Measurements from ENCODE around the gene FGF5.

The FGF5 gene

GRCh38 chr4:80322716-80323115 is 56.3 kb downstream of the FGF5 start:
- TF ChIP-seq GATA2 (IDR thresholded peaks at IDR 0.05; ENCODE audit: low read depth, low read length) (no peak), GATA3 (IDR thresholded peaks at IDR 0.05; ENCODE audit: low read depth, low read length) (no peak)

DNA sequence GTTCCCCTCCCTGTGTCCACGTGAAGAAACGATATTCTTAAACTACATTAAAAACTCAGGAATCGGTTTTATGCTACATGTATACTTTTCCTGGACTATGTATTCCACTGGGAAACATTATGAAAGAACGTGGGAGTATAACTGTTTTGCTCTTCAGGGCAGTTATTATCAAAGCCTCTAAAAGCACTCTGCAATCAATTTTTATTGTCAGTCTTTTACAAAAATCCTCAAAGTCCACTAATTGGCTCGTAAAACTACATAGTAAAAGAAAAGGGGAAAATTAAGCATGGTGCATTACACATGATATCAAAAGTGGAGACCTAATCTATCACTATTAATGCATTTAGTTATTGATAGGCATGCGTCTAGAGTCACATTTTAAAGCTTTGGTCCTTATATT is 57.7 kb downstream of the FGF5 start:
- TF ChIP-seq GATA2 (IDR thresholded peaks at IDR 0.05; ENCODE audit: low read depth, low read length) (no peak), GATA3 (IDR thresholded peaks at IDR 0.05; ENCODE audit: low read depth, low read length) (no peak)

- TF ChIP-seq GATA2 (IDR thresholded peaks at IDR 0.05; ENCODE audit: low read depth, low read length) (no peak), GATA3 (IDR thresholded peaks at IDR 0.05; ENCODE audit: low read depth, low read length) (no peak)
Observed at GRCh38 chr4:80331693-80332092, 65.2 kb downstream of the FGF5 start.

GRCh38 chr4:80333121-80333520 is 66.7 kb downstream of the FGF5 start:
- TF ChIP-seq GATA2 (IDR thresholded peaks at IDR 0.05; ENCODE audit: low read depth, low read length) = no peak
- TF ChIP-seq GATA3 (IDR thresholded peaks at IDR 0.05; ENCODE audit: low read depth, low read length) = no peak

GRCh38 chr4:80334568-80334967 is 68.1 kb downstream of the FGF5 start:
- TF ChIP-seq GATA2 (IDR thresholded peaks at IDR 0.05; ENCODE audit: low read depth, low read length) (no peak), GATA3 (IDR thresholded peaks at IDR 0.05; ENCODE audit: low read depth, low read length) (no peak)

DNA sequence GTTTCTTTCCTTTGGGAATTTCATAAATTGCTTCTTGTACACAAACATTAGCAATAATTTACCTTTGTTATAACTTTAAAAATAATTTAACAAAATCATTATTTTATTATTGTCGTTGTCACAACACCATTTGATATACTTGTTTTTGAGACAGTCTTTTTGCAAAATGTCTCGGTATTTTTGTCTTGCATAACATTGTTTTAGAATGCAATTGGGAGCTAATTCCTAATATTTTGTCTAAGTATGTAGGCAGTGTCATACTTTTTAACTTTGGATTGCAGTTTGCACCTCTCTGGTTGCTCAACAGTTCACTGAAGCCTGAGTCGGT is 68.7 kb downstream of the FGF5 start:
- TF ChIP-seq GATA2 (IDR thresholded peaks at IDR 0.05; ENCODE audit: low read depth, low read length) (no peak), GATA3 (IDR thresholded peaks at IDR 0.05; ENCODE audit: low read depth, low read length) (no peak)

DNA sequence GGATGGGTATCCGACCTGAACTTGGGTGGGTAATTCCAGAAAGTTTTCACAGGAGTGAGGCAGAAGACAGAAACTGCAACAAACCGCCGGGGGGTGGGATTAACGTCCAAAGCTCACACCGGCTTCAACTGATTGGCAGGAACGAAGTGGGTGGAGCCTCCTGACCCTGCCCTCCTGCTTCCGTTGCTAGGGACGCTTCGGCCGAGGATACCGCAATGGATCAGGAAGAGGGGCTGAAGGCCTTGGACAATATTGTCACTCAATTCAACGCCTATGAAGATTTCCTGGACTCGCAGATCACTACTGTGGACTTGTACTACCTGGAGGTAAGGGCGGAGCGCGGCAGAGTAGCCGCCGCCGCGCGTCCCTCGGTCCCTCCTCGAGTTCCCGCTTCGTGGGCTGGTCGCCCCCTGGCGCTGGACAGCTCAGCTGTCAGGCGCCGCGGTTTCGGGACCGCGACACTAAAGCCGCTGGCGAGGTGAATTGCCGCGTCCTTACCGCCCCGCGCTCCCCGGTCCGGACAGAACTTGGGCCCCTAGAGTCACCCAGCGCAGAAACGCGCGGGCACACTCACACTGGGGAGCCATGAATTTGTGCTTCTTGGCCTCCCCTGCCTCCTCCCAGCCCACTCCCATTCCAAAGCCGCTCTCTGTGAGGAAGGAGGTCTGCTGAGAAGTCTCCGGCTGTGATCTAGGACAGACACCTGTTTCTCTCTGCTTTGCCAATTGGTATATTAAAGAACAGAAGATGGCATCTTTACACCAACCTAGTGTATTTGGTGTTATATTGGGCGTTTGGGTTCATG is 69.3 kb downstream of the FGF5 start, which contains the start of gene CFAP299:
TSS of gene CFAP299 (plus strand) at position 177 of the 805 bp plus-strand sequence.
- no peak for TF ChIP-seq GATA2 (IDR thresholded peaks at IDR 0.05; ENCODE audit: low read depth, low read length)
- TF ChIP-seq GATA3 (IDR thresholded peaks at IDR 0.05; ENCODE audit: low read depth, low read length) = no peak

DNA sequence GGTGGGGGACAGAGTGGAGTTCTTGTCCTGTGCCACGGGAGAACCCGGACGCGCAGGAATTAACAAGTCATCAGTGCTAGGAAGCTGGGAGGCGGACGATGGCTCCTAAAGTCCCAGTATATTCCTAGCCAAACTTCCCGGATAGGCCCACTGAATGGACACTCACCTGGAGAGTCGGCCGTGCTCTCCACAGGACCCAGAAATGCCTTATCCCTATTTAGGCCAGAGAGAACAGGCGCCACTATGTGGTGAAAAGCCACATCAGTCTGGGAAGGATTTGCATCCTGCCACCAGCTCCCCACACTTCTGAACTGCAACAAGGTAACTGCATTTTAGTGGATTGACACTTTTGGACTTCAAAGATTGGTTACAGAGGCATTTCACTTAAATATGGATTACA is 70.1 kb downstream of the FGF5 start:
- TF ChIP-seq GATA2 (IDR thresholded peaks at IDR 0.05; ENCODE audit: low read depth, low read length) = no peak
- no peak for TF ChIP-seq GATA3 (IDR thresholded peaks at IDR 0.05; ENCODE audit: low read depth, low read length)

GRCh38 chr4:80340036-80340435 is 73.6 kb downstream of the FGF5 start:
- TF ChIP-seq GATA3 (IDR thresholded peaks at IDR 0.05; ENCODE audit: low read depth, low read length) = no peak
